HG02840 (cell line): ENCODE measurements around the gene RASGEF1C.

Source experiments
- ATAC-seq: cut with Tn5 transposase; IDR thresholded peaks from one replicate; pipeline ENCODE4 v1.9.1; 2021; ENCODE audit warnings: mild to moderate bottlenecking, moderate library complexity, moderate number of reproducible peaks; ENCODE audit not compliant: unreplicated experiment, low FRiP score

RASGEF1C gene

GRCh38 chr5:180111273-180112002, 97.6 kb downstream of the RASGEF1C start:
- ATAC-seq = no peak

- ATAC-seq = no peak
Observed at GRCh38 chr5:180109920-180110319, 99.1 kb downstream of the RASGEF1C start.

GRCh38 chr5:180107005-180107404, 102.0 kb downstream of the RASGEF1C start:
- no peak for ATAC-seq

- no peak for ATAC-seq
Observed at GRCh38 chr5:180105827-180106312, 103.1 kb downstream of the RASGEF1C start.

GRCh38 chr5:180104168-180104530, 104.9 kb downstream of the RASGEF1C start:
- ATAC-seq = no peak

GRCh38 chr5:180103487-180104167, 105.4 kb downstream of the RASGEF1C start:
- ATAC-seq = no peak

- no peak for ATAC-seq
Observed at GRCh38 chr5:180102636-180103035, 106.4 kb downstream of the RASGEF1C start.

- no peak for ATAC-seq
Observed at GRCh38 chr5:180101451-180102105, 107.4 kb downstream of the RASGEF1C start.

- no peak for ATAC-seq
Observed at GRCh38 chr5:180100621-180101450, 108.2 kb downstream of the RASGEF1C start.

GRCh38 chr5:180099733-180100611, 109.0 kb downstream of the RASGEF1C start:
- ATAC-seq = no peak

- ATAC-seq = no peak
Observed at GRCh38 chr5:180098991-180099732, 109.8 kb downstream of the RASGEF1C start.

GRCh38 chr5:180098526-180098925, 110.5 kb downstream of the RASGEF1C start:
- ATAC-seq = no peak

GRCh38 chr5:180097926-180098325, 111.1 kb downstream of the RASGEF1C start:
- ATAC-seq = no peak

- no peak for ATAC-seq
Observed at GRCh38 chr5:180097163-180097894, 111.7 kb downstream of the RASGEF1C start.

- ATAC-seq = no peak
Observed at GRCh38 chr5:180096616-180097015, 112.4 kb downstream of the RASGEF1C start.

- ATAC-seq = no peak
Observed at GRCh38 chr5:180095545-180095944, 113.5 kb downstream of the RASGEF1C start.

- ATAC-seq = no peak
Observed at GRCh38 chr5:180093651-180094382, 115.2 kb downstream of the RASGEF1C start.

- ATAC-seq = no peak
Observed at GRCh38 chr5:180093241-180093640, 115.8 kb downstream of the RASGEF1C start.
